ENCODE data around the gene FOXN4. TPM values are rescaled to one million over a fixed set of nuclear protein-coding genes. Genes with fewer than 3 reads are reported as not detected.

FOXN4 gene
- total and polyA plus RNA-seq, 2 of the 13 experiments (the other 11 are each of a cell fraction or from before 2014, with no cell fraction given), result 0.11 TPM; not detected in 1

GRCh38 chr12:109292342-109292711 is 16.8 kb downstream of the FOXN4 start:
- DNase-seq (ENCODE audit: low spot score), result no peak

More at GRCh38 chr12:109292342-109292711, 16.8 kb downstream of the FOXN4 start:
- ChIA-PET POLR2A (no interaction called here), CTCF (ENCODE audit: low intra/inter-chr PET ratio, low total read pairs) (no interaction called here)
- Histone ChIP-seq H2AFZ (ENCODE audit: low read length) (no peak overlapping the region), H3K4me1 (ENCODE audit: insufficient read depth, low read length) (peaks cover 7% of the 10 kb centered on the region), H3K27ac (ENCODE audit: extremely low read length, insufficient read depth, low read length) (no peak overlapping the region), H3K4me3 (replicated peaks in 1 of 3; ENCODE audit: insufficient read depth in 1 of 3, low read depth in 2 of 3, low read length in 3 of 3) (no peak overlapping the region), H3K9me3 (ENCODE audit: low read length) (no peaks in the 10 kb centered on the region), H3K36me3 (replicated peaks in 1 of 2; ENCODE audit: control insufficient read depth in 1 of 2, insufficient read depth in 2 of 2, low read length in 2 of 2) (no peaks in the 10 kb centered on the region), H3K4me2 (ENCODE audit: low read depth, low read length) (no peak overlapping the region), H3K27me3 (ENCODE audit: control insufficient read depth in 1 of 2, insufficient read depth in 2 of 2, low read length in 2 of 2) (peaks cover 0 to 4% of the 10 kb centered on the region in 2 experiments; a peak in 1 of 5 replicates), H4K20me1 (ENCODE audit: insufficient read depth, low read length) (no peaks in the 10 kb centered on the region), H3K9ac (ENCODE audit: insufficient read depth, low read depth, low read length) (no peak overlapping the region), H3K79me2 (ENCODE audit: insufficient read depth, low read length) (no peaks in the 10 kb centered on the region)
- no peak for ATAC-seq
- BruUV-seq (replicated peaks), result no TSS peak
- FAIRE-seq, result no peak
- intact Hi-C loops (cut with micrococcal nuclease; ENCODE audit: unreplicated experiment) (no loop called here), in situ Hi-C loops (cut with HindIII; ENCODE audit: extremely low pct_ligation_motif_present, low pct_unique_long_range_greater_than_20kb) (no loop called here)
- WGBS (ENCODE audit: low lambda C conversion rate), result 70% methylated on average over 5 of the region's 5 CpGs
- TF ChIP-seq ZNF768 (CRISPR knock-in tag; IDR thresholded peaks at IDR 0.05) (peak; percentile 78), ZHX1 (CRISPR knock-in tag; IDR thresholded peaks at IDR 0.05; ENCODE audit: low read depth) (no peak), CBX2 (IDR thresholded peaks at IDR 0.05; ENCODE audit: low read depth, low read length) (no peak), CBX2 (CRISPR knock-in tag; IDR thresholded peaks at IDR 0.05; ENCODE audit: low read depth) (no peak), HCFC1 (IDR thresholded peaks at IDR 0.05; ENCODE audit: low read depth, low read length) (no peak), ZFP1 (CRISPR knock-in tag; IDR thresholded peaks at IDR 0.05) (no peak)
